Uterus (tissue), 2 donors: ENCODE data around the gene SERPINB10.

Source experiments
- POLR2A ChIP-seq, 2 donors: fragments of 450-650 bp; IDR thresholded peaks; one replicate each; pipeline ENCODE4 v1.6.1; 2016; ENCODE audit warnings: antibody characterized with exemption in 2 of 2, mild to moderate bottlenecking in 1 of 2, moderate library complexity in 1 of 2
- TF ChIP-seq, protein P1 (sequence below), 4 experiments: fragments of 200-600 bp in 2 of 4; fragments of 450-650 bp in 2 of 4; sonication (generic) in 2 of 4; IDR thresholded peaks; one replicate each; pipeline ENCODE4 v1.5.1; 2016 to 2019; ENCODE audit warnings: antibody characterized with exemption in 4 of 4, mild to moderate bottlenecking in 2 of 4, moderate library complexity in 1 of 4

DNA sequence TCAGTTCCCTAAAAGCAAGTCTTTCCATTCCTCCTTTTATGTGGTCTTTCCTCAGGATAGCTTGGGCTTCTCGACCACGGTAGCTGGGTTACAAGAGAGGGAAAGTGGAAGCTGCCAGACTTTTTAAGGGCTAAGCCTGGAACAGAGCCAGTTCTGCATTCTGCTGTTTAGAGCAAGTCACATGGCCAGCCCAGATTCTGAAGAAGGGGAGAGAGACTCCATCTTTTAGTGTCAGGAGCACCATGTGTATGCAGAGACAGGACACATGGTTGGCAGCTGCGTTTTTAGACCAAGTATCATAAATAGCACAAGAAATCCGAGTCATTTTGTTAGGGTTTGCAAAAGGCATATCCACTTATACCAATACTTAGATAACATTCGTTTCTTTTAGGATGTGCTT, 46.1 kb downstream of the SERPINB10 start:
- TF ChIP-seq, protein P1, sequence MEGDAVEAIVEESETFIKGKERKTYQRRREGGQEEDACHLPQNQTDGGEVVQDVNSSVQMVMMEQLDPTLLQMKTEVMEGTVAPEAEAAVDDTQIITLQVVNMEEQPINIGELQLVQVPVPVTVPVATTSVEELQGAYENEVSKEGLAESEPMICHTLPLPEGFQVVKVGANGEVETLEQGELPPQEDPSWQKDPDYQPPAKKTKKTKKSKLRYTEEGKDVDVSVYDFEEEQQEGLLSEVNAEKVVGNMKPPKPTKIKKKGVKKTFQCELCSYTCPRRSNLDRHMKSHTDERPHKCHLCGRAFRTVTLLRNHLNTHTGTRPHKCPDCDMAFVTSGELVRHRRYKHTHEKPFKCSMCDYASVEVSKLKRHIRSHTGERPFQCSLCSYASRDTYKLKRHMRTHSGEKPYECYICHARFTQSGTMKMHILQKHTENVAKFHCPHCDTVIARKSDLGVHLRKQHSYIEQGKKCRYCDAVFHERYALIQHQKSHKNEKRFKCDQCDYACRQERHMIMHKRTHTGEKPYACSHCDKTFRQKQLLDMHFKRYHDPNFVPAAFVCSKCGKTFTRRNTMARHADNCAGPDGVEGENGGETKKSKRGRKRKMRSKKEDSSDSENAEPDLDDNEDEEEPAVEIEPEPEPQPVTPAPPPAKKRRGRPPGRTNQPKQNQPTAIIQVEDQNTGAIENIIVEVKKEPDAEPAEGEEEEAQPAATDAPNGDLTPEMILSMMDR (IDR thresholded peaks at IDR 0.05), result no peak
- no peak for TF ChIP-seq POLR2A (IDR thresholded peaks at IDR 0.05)
